ENCODE data around the gene AIF1L.
A peak's percentile ranks its signal among the peaks of the same experiment; 100 is the strongest.

AIF1L gene

GRCh38 chr9:131096269-131097125 is at the start of gene AIF1L:
Gene AIF1L (plus strand): TSS chr9:131096531. CDS start chr9:131096630, 99 bp downstream.
- no peaks in the 10 kb centered on the region for H3K27me3 ChIP-seq (ENCODE audit: control insufficient read depth, insufficient read depth, low read length)
- H3K36me3 ChIP-seq (ENCODE audit: control insufficient read depth, insufficient read depth, low read length): peaks cover 5% of the 10 kb centered on the region; the same call in 1 of the 2 replicates
- H3K4me3 ChIP-seq (ENCODE audit: low read length): peak within 1 kb of the TSS; percentile 52
- DNase-seq (ENCODE audit: low read depth, low spot score): no peak
- no CpG with 5 or more reads among the region's 99 CpGs for WGBS (ENCODE audit: insufficient coverage, insufficient read length)
- peaks cover 16% of the 10 kb centered on the region for H3K4me1 ChIP-seq (ENCODE audit: control insufficient read depth, insufficient read depth, low read length)
- H3K9me3 ChIP-seq (ENCODE audit: control insufficient read depth, insufficient read depth, low read length): no peaks in the 10 kb centered on the region
- no peak within 1 kb of the TSS for H3K27ac ChIP-seq (ENCODE audit: low read length)

DNA sequence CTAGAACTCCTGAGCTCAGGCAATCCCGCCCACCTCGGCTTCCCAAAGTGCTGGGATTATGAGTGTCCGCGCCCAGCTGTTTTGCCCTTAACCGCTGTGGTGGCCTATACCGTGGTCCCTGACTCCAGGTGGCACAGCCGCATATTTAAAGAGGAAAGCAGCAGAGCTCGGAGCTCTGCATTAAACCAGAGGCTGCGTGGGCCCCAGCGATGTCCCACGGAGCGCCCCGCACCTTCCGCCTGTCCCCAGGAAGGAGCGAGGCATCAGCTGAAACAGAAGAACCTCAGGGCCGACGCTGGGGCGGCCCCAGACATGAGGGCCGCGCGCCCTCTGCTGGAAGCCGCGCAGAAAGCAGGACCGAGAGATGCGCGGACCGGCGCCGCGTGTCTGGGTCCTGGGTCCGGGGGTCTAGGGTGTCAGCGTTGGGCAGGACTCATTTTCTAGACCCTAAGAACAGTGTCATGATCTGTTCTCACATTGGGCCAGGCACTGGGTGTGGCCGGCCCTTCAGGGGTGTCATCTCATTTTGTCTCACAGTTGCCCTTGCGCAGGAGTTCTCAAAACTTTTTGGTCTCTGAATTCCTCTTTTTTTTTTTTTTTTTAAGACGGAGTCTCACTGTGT is 49.6 kb upstream of the AIF1L start:
- Histone ChIP-seq H3K36me3 (ENCODE audit: control insufficient read depth, insufficient read depth, low read length) (peaks cover 4% of the 10 kb centered on the region; the same call in 1 of the 2 replicates), H3K27ac (ENCODE audit: low read length) (no peak overlapping the region), H3K27me3 (ENCODE audit: control insufficient read depth, insufficient read depth, low read length) (no peaks in the 10 kb centered on the region), H3K4me3 (ENCODE audit: low read length) (no peak overlapping the region), H3K9me3 (ENCODE audit: control insufficient read depth, insufficient read depth, low read length) (no peaks in the 10 kb centered on the region), H3K4me1 (ENCODE audit: control insufficient read depth, insufficient read depth, low read length) (no peaks in the 10 kb centered on the region)
- no CpG with 5 or more reads among the region's 35 CpGs for WGBS (ENCODE audit: insufficient coverage, insufficient read length)
- DNase-seq (ENCODE audit: low read depth, low spot score): peak; percentile 33

GRCh38 chr9:131048332-131048731 is 48.0 kb upstream of the AIF1L start:
- Histone ChIP-seq H3K36me3 (ENCODE audit: control insufficient read depth, insufficient read depth, low read length) (peaks cover 2% of the 10 kb centered on the region), H3K4me3 (ENCODE audit: low read length) (no peak overlapping the region), H3K27me3 (ENCODE audit: control insufficient read depth, insufficient read depth, low read length) (no peaks in the 10 kb centered on the region), H3K27ac (ENCODE audit: low read length) (no peak overlapping the region), H3K9me3 (ENCODE audit: control insufficient read depth, insufficient read depth, low read length) (no peaks in the 10 kb centered on the region), H3K4me1 (ENCODE audit: control insufficient read depth, insufficient read depth, low read length) (no peaks in the 10 kb centered on the region)
- no CpG with 5 or more reads among the region's 6 CpGs for WGBS (ENCODE audit: insufficient coverage, insufficient read length)
- DNase-seq (ENCODE audit: low read depth, low spot score): no peak

GRCh38 chr9:131048820-131049219 is 47.5 kb upstream of the AIF1L start:
- H3K27me3 ChIP-seq (ENCODE audit: control insufficient read depth, insufficient read depth, low read length): no peaks in the 10 kb centered on the region
- no CpG with 5 or more reads among the region's 8 CpGs for WGBS (ENCODE audit: insufficient coverage, insufficient read length)

GRCh38 chr9:131049829-131050715 is 46.3 kb upstream of the AIF1L start:
- no peak for DNase-seq (ENCODE audit: low read depth, low spot score)
- no peaks in the 10 kb centered on the region for H3K9me3 ChIP-seq (ENCODE audit: control insufficient read depth, insufficient read depth, low read length)
- peaks cover 2% of the 10 kb centered on the region for H3K36me3 ChIP-seq (ENCODE audit: control insufficient read depth, insufficient read depth, low read length)
- H3K27me3 ChIP-seq (ENCODE audit: control insufficient read depth, insufficient read depth, low read length): no peaks in the 10 kb centered on the region
- H3K27ac ChIP-seq (ENCODE audit: low read length): no peak overlapping the region
- no CpG with 5 or more reads among the region's 21 CpGs for WGBS (ENCODE audit: insufficient coverage, insufficient read length)
- H3K4me1 ChIP-seq (ENCODE audit: control insufficient read depth, insufficient read depth, low read length): no peaks in the 10 kb centered on the region
- no peak overlapping the region for H3K4me3 ChIP-seq (ENCODE audit: low read length)

More at GRCh38 chr9:131048820-131049219, 47.5 kb upstream of the AIF1L start:
- Histone ChIP-seq H3K27ac (ENCODE audit: low read length) (no peak overlapping the region), H3K4me3 (ENCODE audit: low read length) (no peak overlapping the region), H3K9me3 (ENCODE audit: control insufficient read depth, insufficient read depth, low read length) (no peaks in the 10 kb centered on the region), H3K4me1 (ENCODE audit: control insufficient read depth, insufficient read depth, low read length) (no peaks in the 10 kb centered on the region), H3K36me3 (ENCODE audit: control insufficient read depth, insufficient read depth, low read length) (peaks cover 2% of the 10 kb centered on the region)
- DNase-seq (ENCODE audit: low read depth, low spot score): no peak

DNA sequence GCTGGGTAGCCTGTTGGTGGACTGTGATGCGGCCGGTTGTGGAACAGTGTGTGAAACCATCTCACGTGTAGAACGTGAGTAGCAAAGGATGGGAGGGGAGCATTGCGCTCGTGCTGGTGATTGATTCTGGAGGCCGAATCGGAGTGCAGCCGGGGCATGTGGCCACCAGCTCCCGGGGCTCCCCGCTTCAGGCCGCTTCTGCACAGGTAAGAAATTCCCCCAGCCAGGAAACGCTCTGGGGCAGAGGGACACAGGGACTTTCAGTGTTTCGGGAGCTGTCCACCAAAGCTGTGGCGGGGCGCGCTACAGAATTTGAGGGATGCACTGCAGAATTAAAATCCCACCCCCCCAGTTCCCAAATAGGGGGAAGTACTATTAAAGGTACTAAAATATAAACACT is 45.5 kb upstream of the AIF1L start:
- WGBS (ENCODE audit: insufficient coverage, insufficient read length): no CpG with 5 or more reads among the region's 17 CpGs
- Histone ChIP-seq H3K27ac (ENCODE audit: low read length) (no peak overlapping the region), H3K27me3 (ENCODE audit: control insufficient read depth, insufficient read depth, low read length) (no peaks in the 10 kb centered on the region), H3K4me1 (ENCODE audit: control insufficient read depth, insufficient read depth, low read length) (no peaks in the 10 kb centered on the region), H3K9me3 (ENCODE audit: control insufficient read depth, insufficient read depth, low read length) (no peaks in the 10 kb centered on the region), H3K36me3 (ENCODE audit: control insufficient read depth, insufficient read depth, low read length) (no peaks in the 10 kb centered on the region; the same call in 1 of the 2 replicates), H3K4me3 (ENCODE audit: low read length) (no peak overlapping the region)
- no peak for DNase-seq (ENCODE audit: low read depth, low spot score)

- no CpG with 5 or more reads among the region's 25 CpGs for WGBS (ENCODE audit: insufficient coverage, insufficient read length)
- no peaks in the 10 kb centered on the region for H3K9me3 ChIP-seq (ENCODE audit: control insufficient read depth, insufficient read depth, low read length)
- no peaks in the 10 kb centered on the region for H3K4me1 ChIP-seq (ENCODE audit: control insufficient read depth, insufficient read depth, low read length)
- DNase-seq (ENCODE audit: low read depth, low spot score): no peak
- no peaks in the 10 kb centered on the region; the same call in 1 of the 2 replicates for H3K36me3 ChIP-seq (ENCODE audit: control insufficient read depth, insufficient read depth, low read length)
- H3K27me3 ChIP-seq (ENCODE audit: control insufficient read depth, insufficient read depth, low read length): no peaks in the 10 kb centered on the region
- H3K4me3 ChIP-seq (ENCODE audit: low read length): no peak overlapping the region
- H3K27ac ChIP-seq (ENCODE audit: low read length): no peak overlapping the region
Observed at GRCh38 chr9:131051592-131052517, 44.5 kb upstream of the AIF1L start.

DNA sequence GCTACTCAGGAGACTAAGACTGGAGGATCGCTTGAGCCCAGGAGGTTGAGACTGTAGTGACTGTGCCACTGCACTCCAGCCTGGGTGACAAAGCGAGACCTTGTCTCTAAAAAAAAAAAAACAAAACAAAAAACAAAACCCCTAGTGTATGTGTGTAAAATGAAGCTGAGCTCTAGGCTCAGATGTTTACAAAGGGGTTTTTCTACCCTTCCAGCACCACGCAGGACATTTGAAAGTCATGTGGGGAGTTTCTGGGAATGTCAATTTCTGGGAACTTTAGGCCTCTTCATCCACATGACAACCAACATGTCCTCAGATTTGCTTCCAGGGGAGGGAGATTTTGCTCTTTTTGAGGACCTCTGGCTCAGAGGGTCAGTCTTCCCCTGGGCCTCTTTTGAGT is 42.4 kb upstream of the AIF1L start:
- no peaks in the 10 kb centered on the region for H3K9me3 ChIP-seq (ENCODE audit: control insufficient read depth, insufficient read depth, low read length)
- H3K27me3 ChIP-seq (ENCODE audit: control insufficient read depth, insufficient read depth, low read length): no peaks in the 10 kb centered on the region
- no peak overlapping the region for H3K27ac ChIP-seq (ENCODE audit: low read length)
- H3K4me1 ChIP-seq (ENCODE audit: control insufficient read depth, insufficient read depth, low read length): no peaks in the 10 kb centered on the region
- no peak for DNase-seq (ENCODE audit: low read depth, low spot score)
- H3K4me3 ChIP-seq (ENCODE audit: low read length): no peak overlapping the region
- no CpG with 5 or more reads among the region's 3 CpGs for WGBS (ENCODE audit: insufficient coverage, insufficient read length)
- H3K36me3 ChIP-seq (ENCODE audit: control insufficient read depth, insufficient read depth, low read length): no peaks in the 10 kb centered on the region; the same call in 1 of the 2 replicates

DNA sequence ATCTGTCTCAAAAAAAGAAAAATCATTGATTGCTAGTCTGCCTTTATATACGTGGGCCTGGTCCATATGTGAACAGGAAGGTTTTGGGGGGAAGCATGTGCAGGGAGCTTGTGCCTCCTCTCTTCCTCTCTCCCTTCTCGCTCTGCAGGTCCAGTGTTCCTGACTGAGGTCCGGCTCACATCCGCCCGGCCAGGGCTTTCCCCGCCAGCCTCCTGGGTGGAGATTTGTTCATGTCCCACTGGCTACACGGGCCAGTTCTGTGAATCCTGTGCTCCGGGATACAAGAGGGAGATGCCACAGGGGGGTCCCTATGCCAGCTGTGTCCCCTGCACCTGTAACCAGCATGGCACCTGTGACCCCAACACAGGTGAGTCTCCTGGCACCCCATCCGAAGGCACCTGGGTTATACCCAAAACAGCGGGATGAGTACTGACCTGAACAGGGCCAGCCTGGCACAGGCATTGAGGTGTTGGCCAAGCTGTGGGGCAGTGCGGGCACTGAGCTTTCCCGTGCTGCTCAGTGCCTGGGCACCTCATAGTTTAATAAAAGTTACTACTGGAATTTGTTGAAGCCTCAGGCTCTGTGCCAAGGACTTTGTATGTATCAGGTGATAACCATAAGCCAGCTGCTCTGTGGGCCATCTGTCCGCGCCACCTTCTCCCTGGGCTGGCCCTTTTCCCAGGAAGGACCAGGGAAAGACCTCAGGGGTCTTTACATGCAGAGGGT is 39.4 kb upstream of the AIF1L start:
- Histone ChIP-seq H3K9me3 (ENCODE audit: control insufficient read depth, insufficient read depth, low read length) (no peaks in the 10 kb centered on the region), H3K27ac (ENCODE audit: low read length) (no peak overlapping the region), H3K36me3 (ENCODE audit: control insufficient read depth, insufficient read depth, low read length) (peaks cover 2% of the 10 kb centered on the region; the same call in 1 of the 2 replicates), H3K27me3 (ENCODE audit: control insufficient read depth, insufficient read depth, low read length) (no peaks in the 10 kb centered on the region), H3K4me1 (ENCODE audit: control insufficient read depth, insufficient read depth, low read length) (no peaks in the 10 kb centered on the region), H3K4me3 (ENCODE audit: low read length) (no peak overlapping the region)
- no CpG with 5 or more reads among the region's 14 CpGs for whole genome bisulfite sequencing (ENCODE audit: insufficient coverage, insufficient read length)
- no peak for DNase-seq (ENCODE audit: low read depth, low spot score)
